ENCODE measurements around the gene OR4D1. TPM values are rescaled to one million over a fixed set of nuclear protein-coding genes. Genes with fewer than 3 reads are reported as not detected.
"Not testable (repeated sequence)": the region's sequence is repeated elsewhere in the genome, so short reads cannot be mapped to it uniquely, and the experiment has no call there.

OR4D1 gene
- total RNA-seq, result not detected in 3 replicates

DNA sequence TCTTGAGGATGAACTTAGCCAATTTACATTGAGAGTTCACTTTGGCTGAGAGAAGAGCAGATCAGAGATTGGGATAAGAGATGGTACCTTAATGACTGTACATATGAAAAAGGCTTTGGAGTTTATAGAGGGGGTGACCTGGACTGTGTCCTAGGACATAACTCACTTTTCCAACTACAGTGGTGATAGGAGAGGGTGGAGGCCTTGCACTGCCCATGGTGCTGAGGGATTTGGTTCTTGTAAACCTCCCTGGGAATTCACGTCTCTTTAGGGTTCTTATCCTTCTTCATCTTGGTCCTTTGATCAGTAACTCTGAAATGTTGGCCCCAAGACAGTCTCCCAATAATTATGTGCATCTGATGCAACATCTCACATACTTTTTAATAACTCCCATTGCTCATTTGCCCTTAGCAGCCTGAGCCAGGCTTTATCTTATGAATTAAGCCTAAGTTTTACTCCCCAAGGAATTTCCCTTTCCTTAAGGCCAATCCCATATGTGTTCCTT lies at the start of gene OR4D1:
Gene OR4D1 (plus strand): TSS at position 455 of the 505 bp plus-strand sequence. CDS start 6,770 bp downstream, outside the sequence.
- Mint-ChIP-seq H3K27ac (no peak within 1 kb of the TSS), H3K4me3 (no peak within 1 kb of the TSS), H3K36me3 (no peaks in the 10 kb centered on the region), H3K27me3 (ENCODE audit: low read depth) (peaks cover 67% of the 10 kb centered on the region), H3K4me1 (no peaks in the 10 kb centered on the region), H3K9me3 (peaks cover 30% of the 10 kb centered on the region)
- DNase-seq (ENCODE audit: low spot score in 2 of 2, unreplicated experiment in 2 of 2), result no peak
- no peak for TF ChIP-seq CTCF (IDR thresholded peaks at IDR 0.05; ENCODE audit: unreplicated experiment)

GRCh38 chr17:58100506-58100905 lies 47.7 kb upstream of the OR4D1 start:
- Mint-ChIP-seq H3K27me3 (ENCODE audit: low read depth) (no peaks in the 10 kb centered on the region), H3K4me3 (no peak overlapping the region), H3K9me3 (no peaks in the 10 kb centered on the region), H3K4me1 (no peaks in the 10 kb centered on the region), H3K27ac (no peak overlapping the region), H3K36me3 (no peaks in the 10 kb centered on the region)
- no peak for TF ChIP-seq CTCF (IDR thresholded peaks at IDR 0.05; ENCODE audit: unreplicated experiment)
- DNase-seq (ENCODE audit: low spot score in 2 of 2, unreplicated experiment in 2 of 2), result no peak

- not testable (repeated sequence) for H3K4me3 Mint-ChIP-seq; DNase-seq (ENCODE audit: low spot score in 2 of 2, unreplicated experiment in 2 of 2); H3K4me1 Mint-ChIP-seq; H3K27ac Mint-ChIP-seq; H3K27me3 Mint-ChIP-seq (ENCODE audit: low read depth); H3K9me3 Mint-ChIP-seq; H3K36me3 Mint-ChIP-seq
Observed at GRCh38 chr17:58101898-58102297, 46.3 kb upstream of the OR4D1 start.

DNA sequence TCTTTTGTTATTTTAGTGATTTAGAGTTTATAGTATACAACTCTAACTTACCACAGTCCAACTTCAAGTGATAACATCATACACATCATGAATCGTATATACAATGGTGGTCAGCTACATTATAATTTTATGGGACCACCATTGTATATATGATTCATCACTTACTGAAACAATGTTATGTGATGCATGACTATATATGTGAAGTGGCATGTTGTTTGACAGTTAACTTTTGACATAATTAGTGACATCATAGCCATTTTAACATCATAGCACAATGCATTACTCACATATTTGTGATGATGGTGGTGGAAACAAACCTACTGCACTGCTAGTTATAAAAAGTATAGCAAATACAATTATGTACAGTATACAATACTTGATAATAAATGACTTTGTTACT lies 43.1 kb upstream of the OR4D1 start:
- Mint-ChIP-seq H3K36me3 (peaks cover 2% of the 10 kb centered on the region), H3K9me3 (peaks cover 8% of the 10 kb centered on the region), H3K27me3 (ENCODE audit: low read depth) (no peaks in the 10 kb centered on the region), H3K27ac (no peak overlapping the region), H3K4me1 (no peaks in the 10 kb centered on the region), H3K4me3 (no peak overlapping the region)
- no peak for TF ChIP-seq CTCF (IDR thresholded peaks at IDR 0.05; ENCODE audit: unreplicated experiment)
- no peak for DNase-seq (ENCODE audit: low spot score in 2 of 2, unreplicated experiment in 2 of 2)

- TF ChIP-seq CTCF (IDR thresholded peaks at IDR 0.05; ENCODE audit: unreplicated experiment), result no peak
- Mint-ChIP-seq H3K27me3 (ENCODE audit: low read depth) (peaks cover 7% of the 10 kb centered on the region), H3K4me1 (no peaks in the 10 kb centered on the region), H3K9me3 (peaks cover 8% of the 10 kb centered on the region), H3K27ac (no peak overlapping the region), H3K36me3 (peaks cover 2% of the 10 kb centered on the region), H3K4me3 (no peak overlapping the region)
- DNase-seq (ENCODE audit: low spot score in 2 of 2, unreplicated experiment in 2 of 2), result no peak
Observed at GRCh38 chr17:58107306-58107705, 40.9 kb upstream of the OR4D1 start.

GRCh38 chr17:58109197-58109596 lies 39.0 kb upstream of the OR4D1 start:
- no peak for TF ChIP-seq CTCF (IDR thresholded peaks at IDR 0.05; ENCODE audit: unreplicated experiment)

More at GRCh38 chr17:58109197-58109596, 39.0 kb upstream of the OR4D1 start:
- no peak overlapping the region for H3K4me3 Mint-ChIP-seq
- H3K27ac Mint-ChIP-seq, result no peak overlapping the region
- H3K36me3 Mint-ChIP-seq, result peaks cover 2% of the 10 kb centered on the region
- DNase-seq (ENCODE audit: low spot score in 2 of 2, unreplicated experiment in 2 of 2), result no peak
- H3K4me1 Mint-ChIP-seq, result no peaks in the 10 kb centered on the region
- H3K27me3 Mint-ChIP-seq (ENCODE audit: low read depth), result peaks cover 19% of the 10 kb centered on the region
- peaks cover 8% of the 10 kb centered on the region for H3K9me3 Mint-ChIP-seq
